HepG2 (cell line): ENCODE results near the gene IGFALS. TPM values are rescaled to one million over a fixed set of nuclear protein-coding genes. Genes with fewer than 3 reads are reported as not detected.
A peak's percentile ranks its signal among the peaks of the same experiment; 100 is the strongest.

Experiments used
- ARID5B ChIP-seq: IDR thresholded peaks from 2 replicates; pipeline ENCODE4 v1.4.0; 2020; ENCODE audit warnings: mild to moderate bottlenecking, missing genetic modification reagents
- BRF2 ChIP-seq: sonication (generic); formaldehyde crosslinking; IDR thresholded peaks from 2 replicates; pipeline ENCODE4 v1.8.1; 2022; ENCODE audit warnings: mild to moderate bottlenecking, missing genetic modification reagents
- CHCHD3 ChIP-seq: sonication (generic); formaldehyde crosslinking; IDR thresholded peaks from 2 replicates; pipeline ENCODE4 v1.8.0; 2022; ENCODE audit warnings: mild to moderate bottlenecking, missing genetic modification reagents, moderate library complexity
- CREB1 ChIP-seq, 2 experiments: fragments of 450-650 bp in 1 of 2; IDR thresholded peaks; 2 replicates each; pipeline ENCODE4 v1.6.1; 2016 to 2017; ENCODE audit warnings: control low read depth in 1 of 2, mild to moderate bottlenecking in 1 of 2, missing compliant biosample characterization in 1 of 2, missing genetic modification characterization in 1 of 2
- GABPA ChIP-seq, 2 experiments: IDR thresholded peaks; 2 replicates each; pipeline ENCODE4 v1.6.1; 2011 to 2016; ENCODE audit warnings: low read depth in 2 of 2, low read length in 1 of 2, missing biosample characterization in 1 of 2, missing genetic modification characterization in 1 of 2
- KDM3A ChIP-seq: IDR thresholded peaks from 2 replicates; pipeline ENCODE4 v1.6.1; 2018; ENCODE audit warnings: low read depth, missing compliant biosample characterization
- KMT2A ChIP-seq: sonication (generic); formaldehyde crosslinking; IDR thresholded peaks from 2 replicates; pipeline ENCODE4 v1.4.0; 2020; ENCODE audit warnings: missing genetic modification reagents
- MEF2D ChIP-seq: sonication (generic); formaldehyde crosslinking; IDR thresholded peaks from 2 replicates; pipeline ENCODE4 v1.5.1; 2020; ENCODE audit warnings: mild to moderate bottlenecking, missing genetic modification reagents
- NR2F2 ChIP-seq: IDR thresholded peaks from 2 replicates; pipeline ENCODE4 v1.6.1; 2012; ENCODE audit warnings: low read depth, inconsistent platforms, borderline replicate concordance
- POLR2AphosphoS5 ChIP-seq: IDR thresholded peaks from 2 replicates; pipeline ENCODE4 v1.6.1; 2012; ENCODE audit warnings: low read depth, low read length
- RXRA ChIP-seq: sonication (generic); formaldehyde crosslinking; IDR thresholded peaks from 2 replicates; pipeline ENCODE4 v1.5.1; 2020; ENCODE audit warnings: missing genetic modification reagents
- SALL1 ChIP-seq: sonication (generic); formaldehyde crosslinking; IDR thresholded peaks from 2 replicates; pipeline ENCODE4 v1.8.0; 2022; ENCODE audit warnings: mild to moderate bottlenecking, missing genetic modification reagents
- ZBTB10 ChIP-seq: sonication (generic); formaldehyde crosslinking; IDR thresholded peaks from 2 replicates; pipeline ENCODE4 v1.4.0; 2020; ENCODE audit warnings: missing genetic modification reagents, borderline replicate concordance
- ZNF280B ChIP-seq: sonication (generic); formaldehyde crosslinking; IDR thresholded peaks from 2 replicates; pipeline ENCODE4 v1.5.0; 2020; ENCODE audit warnings: missing genetic modification reagents, mild to moderate bottlenecking, borderline replicate concordance
- ZNF343 ChIP-seq: sonication (generic); formaldehyde crosslinking; IDR thresholded peaks from 2 replicates; pipeline ENCODE4 v1.4.0; 2020; ENCODE audit warnings: mild to moderate bottlenecking, missing genetic modification reagents
- ZNF468 ChIP-seq: sonication (generic); formaldehyde crosslinking; IDR thresholded peaks from 2 replicates; pipeline ENCODE4 v1.8.0; 2022; ENCODE audit warnings: mild to moderate bottlenecking, moderate library complexity, missing genetic modification reagents
- ZNF513 ChIP-seq: sonication (generic); formaldehyde crosslinking; conservative IDR thresholded peaks from 2 replicates; pipeline ENCODE4 v1.5.0; 2020; ENCODE audit warnings: missing genetic modification reagents
- polyA plus RNA-seq, 8 experiments: library from polyadenylated mRNA; depleted of rRNA in 3 of 8; stranded (reverse) in 7 of 8; unstranded in 1 of 8; fragments of >200 nt; fragmentation: Illumina TruSeq in 4 of 8; extraction: Trizol in 4 of 8; gene quantifications; 2 replicates each; pipeline versions ENCODE4 v1.2.1 to v1.2.3, GENCODE V29; 2011 to 2016; ENCODE audit warnings: low read depth in 4 of 8, missing spikeins in 1 of 8, mixed read lengths in 1 of 8; ENCODE audit not compliant: insufficient read depth in 1 of 8
- total RNA-seq, 5 experiments: library from RNA; depleted of rRNA; stranded (reverse); fragments of >200 nt; fragmentation: Illumina TruSeq; extraction: Trizol; gene quantifications; 2 replicates each; pipeline ENCODE4 v1.2.3, GENCODE V29; 2016; ENCODE audit warnings: low read depth in 1 of 5

IGFALS gene
- total and polyA plus RNA-seq, 2 of the 13 experiments (the other 11 are each of a cell fraction or from before 2014, with no cell fraction given) = 0.34 to 2.4 TPM

GRCh38 chr16:1828645-1829410 is 35.3 kb upstream of the IGFALS start (continued):
- peak; percentile 85 for TF ChIP-seq ARID5B (CRISPR knock-in tag)
- no peak for TF ChIP-seq ZNF513 (CRISPR knock-in tag)
- TF ChIP-seq ZNF280B (CRISPR knock-in tag) = no peak
- TF ChIP-seq CHCHD3 (CRISPR knock-in tag) = no peak
- TF ChIP-seq GABPA (IDR thresholded peaks at IDR 0.05; ENCODE audit: low read depth, low read length) = no peak
- peak; percentile 23; the same call in 1 of the 2 replicates for TF ChIP-seq GABPA (CRISPR knock-in tag; IDR thresholded peaks at IDR 0.05; ENCODE audit: low read depth)
- TF ChIP-seq KMT2A (CRISPR knock-in tag) = peak; percentile 58; the same call in 1 of the 2 replicates
- TF ChIP-seq ZBTB10 = no peak
- TF ChIP-seq ZNF343 (CRISPR knock-in tag) = peak; percentile 36; the same call in 1 of the 2 replicates
- no peak; the same call in none of the 2 replicates for TF ChIP-seq POLR2AphosphoS5
- TF ChIP-seq RXRA (CRISPR knock-in tag) = peak; percentile 74; the same call in 1 of the 2 replicates
- peak; percentile 85 for TF ChIP-seq NR2F2
- no peak for TF ChIP-seq ZNF468 (CRISPR knock-in tag)
- peak; percentile 42; the same call in 1 of the 2 replicates for TF ChIP-seq KDM3A
- TF ChIP-seq CREB1 (IDR thresholded peaks at IDR 0.05) = no peak
- TF ChIP-seq CREB1 (CRISPR knock-in tag; IDR thresholded peaks at IDR 0.05) = peak; percentile 55
- TF ChIP-seq MEF2D = peak; percentile 67
- peak; percentile 80 for TF ChIP-seq SALL1 (CRISPR knock-in tag)
- peak; percentile 61; the same call in 1 of the 2 replicates for TF ChIP-seq BRF2 (CRISPR knock-in tag)
